Karpas-422 (cell line): ENCODE data around the gene MTMR2. TPM values are rescaled to one million over a fixed set of nuclear protein-coding genes. Genes with fewer than 3 reads are reported as not detected.

ENCODE experiments used
- DNase-seq: peaks from one replicate; pipeline ENCODE4 v3.0.0-alpha.2; 2015
- H2AFZ ChIP-seq: fragments of 200-600 bp; sonication (generic); 2 replicates; pipeline ENCODE4 v1.6.1; 2014; ENCODE audit warnings: antibody characterized with exemption, low read length, mixed read lengths
- H3K27ac ChIP-seq: fragments of 200-600 bp; sonication (generic); 2 replicates; pipeline ENCODE4 v1.5.1; 2014; ENCODE audit warnings: mild to moderate bottlenecking, low read length, moderate library complexity
- H3K27me3 ChIP-seq: fragments of 200-600 bp; sonication (generic); 2 replicates; pipeline ENCODE4 v1.6.1; 2014; ENCODE audit warnings: low read length, mixed read lengths
- H3K36me3 ChIP-seq: fragments of 200-600 bp; sonication (generic); 2 replicates; pipeline ENCODE4 v1.6.1; 2014; ENCODE audit warnings: low read length, mixed read lengths; ENCODE audit not compliant: insufficient read depth
- H3K4me1 ChIP-seq: fragments of 200-600 bp; sonication (generic); 2 replicates; pipeline ENCODE4 v1.6.1; 2014; ENCODE audit warnings: mild to moderate bottlenecking, low read length, mixed read lengths
- H3K4me2 ChIP-seq: fragments of 200-600 bp; sonication (generic); 2 replicates; pipeline ENCODE4 v1.6.1; 2014; ENCODE audit warnings: low read length, low read depth, mild to moderate bottlenecking; ENCODE audit not compliant: poor library complexity, severe bottlenecking
- H3K4me3 ChIP-seq: fragments of 200-600 bp; sonication (generic); 2 replicates; pipeline ENCODE4 v1.5.1; 2014; ENCODE audit warnings: mild to moderate bottlenecking, antibody characterized with exemption, low read length, mixed read lengths
- H3K79me2 ChIP-seq: fragments of 200-600 bp; sonication (generic); 2 replicates; pipeline ENCODE4 v1.6.1; 2014; ENCODE audit warnings: mild to moderate bottlenecking, low read length, mixed read lengths
- H3K9ac ChIP-seq: fragments of 200-600 bp; sonication (generic); 2 replicates; pipeline ENCODE4 v1.6.0; 2014; ENCODE audit warnings: low read length
- H3K9me2 ChIP-seq: fragments of 200-600 bp; sonication (generic), shearing (Covaris generic); replicated peaks from 2 replicates; pipeline ENCODE4 v1.6.0; 2014; ENCODE audit warnings: mild to moderate bottlenecking, low read length, moderate library complexity; ENCODE audit not compliant: insufficient read depth
- H3K9me3 ChIP-seq: fragments of 300-700, 200-600 bp; sonication (generic); 2 replicates; pipeline ENCODE4 v1.6.1; 2014; ENCODE audit warnings: low read length, mixed read lengths
- H4K20me1 ChIP-seq: fragments of 200-600 bp; sonication (generic); 2 replicates; pipeline ENCODE4 v1.6.1; 2014; ENCODE audit warnings: mild to moderate bottlenecking, antibody characterized with exemption, low read length, low read depth; ENCODE audit not compliant: insufficient read depth
- total RNA-seq: library from RNA; depleted of rRNA; stranded (reverse); fragments of >200 nt; shearing (Covaris generic); gene quantifications from 2 replicates; pipeline ENCODE4 v1.2.3, GENCODE V29; 2014; ENCODE audit warnings: low replicate concordance

Gene MTMR2
- total RNA-seq, 1 experiment from 2014 or later, result 78.5 TPM

- H3K27me3 ChIP-seq, result no peaks in the 10 kb centered on the region
- H3K79me2 ChIP-seq, result peaks cover 98% of the 10 kb centered on the region
- H3K27ac ChIP-seq, result no peak overlapping the region
- no peak overlapping the region for H3K4me2 ChIP-seq
- H3K4me3 ChIP-seq, result no peak overlapping the region
- H3K9me2 ChIP-seq, result no peaks in the 10 kb centered on the region
- DNase-seq, result no peak
- H3K4me1 ChIP-seq, result peaks cover 29% of the 10 kb centered on the region
- no peak overlapping the region for H2AFZ ChIP-seq
- H4K20me1 ChIP-seq, result peaks cover 7% of the 10 kb centered on the region; the same call in 1 of the 2 replicates
- H3K9me3 ChIP-seq, result no peaks in the 10 kb centered on the region
- H3K9ac ChIP-seq, result no peak overlapping the region
- peaks cover 5% of the 10 kb centered on the region; the same call in 1 of the 2 replicates for H3K36me3 ChIP-seq
Observed at GRCh38 chr11:95917193-95918036, 6.5 kb downstream of the MTMR2 start.

- Histone ChIP-seq H3K27ac (no peak overlapping the region), H3K9me2 (no peaks in the 10 kb centered on the region), H2AFZ (no peak overlapping the region), H3K4me2 (no peak overlapping the region), H3K9me3 (no peaks in the 10 kb centered on the region), H3K4me3 (no peak overlapping the region), H3K79me2 (peaks cover 95% of the 10 kb centered on the region), H3K4me1 (peaks cover 15% of the 10 kb centered on the region), H3K36me3 (no peaks in the 10 kb centered on the region; the same call in 1 of the 2 replicates), H4K20me1 (peaks cover 7% of the 10 kb centered on the region; the same call in 1 of the 2 replicates), H3K9ac (no peak overlapping the region), H3K27me3 (no peaks in the 10 kb centered on the region)
- DNase-seq, result no peak
Observed at GRCh38 chr11:95916049-95916448, 7.9 kb downstream of the MTMR2 start.

GRCh38 chr11:95915051-95915450, 8.9 kb downstream of the MTMR2 start:
- H3K9me3 ChIP-seq, result no peaks in the 10 kb centered on the region
- H3K4me3 ChIP-seq, result no peak overlapping the region
- no peak for DNase-seq
- peaks cover 15% of the 10 kb centered on the region for H3K4me1 ChIP-seq
- no peak overlapping the region for H3K9ac ChIP-seq
- H3K36me3 ChIP-seq, result no peaks in the 10 kb centered on the region; the same call in 1 of the 2 replicates
- H2AFZ ChIP-seq, result no peak overlapping the region
- H3K4me2 ChIP-seq, result no peak overlapping the region
- peaks cover 7% of the 10 kb centered on the region; the same call in 1 of the 2 replicates for H4K20me1 ChIP-seq
- no peak overlapping the region for H3K27ac ChIP-seq
- peaks cover 93% of the 10 kb centered on the region for H3K79me2 ChIP-seq
- no peaks in the 10 kb centered on the region for H3K9me2 ChIP-seq
- H3K27me3 ChIP-seq, result no peaks in the 10 kb centered on the region

- Histone ChIP-seq H4K20me1 (peaks cover 7% of the 10 kb centered on the region; the same call in 1 of the 2 replicates), H3K4me3 (no peak overlapping the region), H3K4me1 (peaks cover 15% of the 10 kb centered on the region), H3K79me2 (peaks cover 93% of the 10 kb centered on the region), H3K9ac (no peak overlapping the region), H3K4me2 (no peak overlapping the region), H3K36me3 (no peaks in the 10 kb centered on the region; the same call in 1 of the 2 replicates), H3K27me3 (no peaks in the 10 kb centered on the region), H2AFZ (no peak overlapping the region), H3K9me2 (no peaks in the 10 kb centered on the region), H3K27ac (no peak overlapping the region), H3K9me3 (no peaks in the 10 kb centered on the region)
- no peak for DNase-seq
Observed at GRCh38 chr11:95913830-95914615, 9.9 kb downstream of the MTMR2 start.

GRCh38 chr11:95912902-95913560, 10.9 kb downstream of the MTMR2 start:
- peaks cover 93% of the 10 kb centered on the region for H3K79me2 ChIP-seq

GRCh38 chr11:95911369-95911759, 12.5 kb downstream of the MTMR2 start:
- no peak overlapping the region for H3K4me3 ChIP-seq

More at GRCh38 chr11:95912902-95913560, 10.9 kb downstream of the MTMR2 start:
- Histone ChIP-seq H3K27me3 (no peaks in the 10 kb centered on the region), H3K9me2 (no peaks in the 10 kb centered on the region), H3K4me1 (peaks cover 11% of the 10 kb centered on the region), H3K9ac (no peak overlapping the region), H3K4me3 (no peak overlapping the region), H3K4me2 (no peak overlapping the region), H3K9me3 (no peaks in the 10 kb centered on the region), H4K20me1 (peaks cover 7% of the 10 kb centered on the region; the same call in 1 of the 2 replicates), H2AFZ (no peak overlapping the region), H3K27ac (no peak overlapping the region), H3K36me3 (no peaks in the 10 kb centered on the region; the same call in 1 of the 2 replicates)
- no peak for DNase-seq

GRCh38 chr11:95910638-95911368, 13.1 kb downstream of the MTMR2 start:
- Histone ChIP-seq H3K36me3 (no peaks in the 10 kb centered on the region; the same call in 1 of the 2 replicates), H3K9ac (no peak overlapping the region), H3K27ac (no peak overlapping the region), H3K4me1 (no peaks in the 10 kb centered on the region), H3K9me2 (no peaks in the 10 kb centered on the region), H3K27me3 (no peaks in the 10 kb centered on the region), H2AFZ (no peak overlapping the region), H3K79me2 (peaks cover 94% of the 10 kb centered on the region), H3K4me3 (no peak overlapping the region), H4K20me1 (0 out of 2 replicates have a peak, but pooled peaks cover 2% of the 10 kb centered on the region), H3K4me2 (no peak overlapping the region), H3K9me3 (no peaks in the 10 kb centered on the region)
- no peak for DNase-seq

More at GRCh38 chr11:95911369-95911759, 12.5 kb downstream of the MTMR2 start:
- no peak overlapping the region for H3K4me2 ChIP-seq
- H3K27ac ChIP-seq, result no peak overlapping the region
- no peaks in the 10 kb centered on the region; the same call in 1 of the 2 replicates for H3K36me3 ChIP-seq
- peaks cover 94% of the 10 kb centered on the region for H3K79me2 ChIP-seq
- no peaks in the 10 kb centered on the region for H3K9me2 ChIP-seq
- no peak overlapping the region for H3K9ac ChIP-seq
- peaks cover 7% of the 10 kb centered on the region; the same call in 1 of the 2 replicates for H4K20me1 ChIP-seq
- H3K4me1 ChIP-seq, result no peaks in the 10 kb centered on the region
- H3K9me3 ChIP-seq, result no peaks in the 10 kb centered on the region
- no peak overlapping the region for H2AFZ ChIP-seq
- no peaks in the 10 kb centered on the region for H3K27me3 ChIP-seq
- DNase-seq, result no peak
